NCI-H2196 (cell line): ENCODE results near the gene CACUL1.
"Not testable (repeated sequence)": the region's sequence is repeated elsewhere in the genome, so short reads cannot be mapped to it uniquely, and the experiment has no call there.

Experiments
- DNase-seq: peaks from one replicate; lab custom pipeline; 2025; ENCODE audit not compliant: unreplicated experiment; lab: John Stamatoyannopoulos, UW

Gene CACUL1

DNA sequence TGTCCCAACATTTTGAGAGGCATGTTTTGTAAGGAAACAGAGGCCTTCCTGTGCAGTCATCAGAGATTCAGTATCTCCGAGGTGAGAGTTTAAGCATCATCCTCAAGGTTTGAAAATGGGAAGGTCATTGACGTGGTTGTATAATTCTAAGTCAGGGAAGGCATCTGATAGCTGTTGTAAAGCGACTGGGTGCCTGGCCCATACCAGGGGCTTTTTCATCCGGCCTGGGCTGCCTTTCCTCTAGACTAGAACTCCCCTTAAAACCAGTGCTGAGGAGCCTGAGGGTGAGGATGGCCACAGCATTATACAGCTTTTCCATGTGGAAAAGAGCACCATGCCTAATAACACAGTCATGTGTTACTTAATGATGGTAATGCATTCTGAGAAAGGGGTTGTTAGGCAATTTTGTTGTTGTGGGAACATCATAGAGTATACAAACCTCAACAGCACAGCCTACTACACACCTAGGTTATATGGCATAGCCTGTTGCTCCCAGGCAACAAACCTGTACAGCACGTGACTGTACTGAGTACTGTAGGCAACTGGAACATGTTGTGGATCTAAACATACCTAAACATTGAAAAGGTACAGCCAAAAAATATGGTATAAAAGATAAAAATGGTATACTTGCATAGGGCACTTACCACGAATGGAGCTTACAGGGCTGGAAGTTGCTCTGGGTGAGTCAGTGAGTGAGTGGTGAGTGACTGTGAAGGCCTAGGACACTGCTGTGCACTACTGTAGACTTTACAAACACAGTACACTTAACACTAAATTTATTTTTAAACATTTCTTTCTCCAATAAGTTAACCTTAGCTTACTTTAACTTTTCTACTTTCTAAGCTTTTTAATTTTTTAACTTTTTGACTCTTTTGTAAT is 13.5 kb upstream of the CACUL1 start:
- DNase-seq: no peak

DNA sequence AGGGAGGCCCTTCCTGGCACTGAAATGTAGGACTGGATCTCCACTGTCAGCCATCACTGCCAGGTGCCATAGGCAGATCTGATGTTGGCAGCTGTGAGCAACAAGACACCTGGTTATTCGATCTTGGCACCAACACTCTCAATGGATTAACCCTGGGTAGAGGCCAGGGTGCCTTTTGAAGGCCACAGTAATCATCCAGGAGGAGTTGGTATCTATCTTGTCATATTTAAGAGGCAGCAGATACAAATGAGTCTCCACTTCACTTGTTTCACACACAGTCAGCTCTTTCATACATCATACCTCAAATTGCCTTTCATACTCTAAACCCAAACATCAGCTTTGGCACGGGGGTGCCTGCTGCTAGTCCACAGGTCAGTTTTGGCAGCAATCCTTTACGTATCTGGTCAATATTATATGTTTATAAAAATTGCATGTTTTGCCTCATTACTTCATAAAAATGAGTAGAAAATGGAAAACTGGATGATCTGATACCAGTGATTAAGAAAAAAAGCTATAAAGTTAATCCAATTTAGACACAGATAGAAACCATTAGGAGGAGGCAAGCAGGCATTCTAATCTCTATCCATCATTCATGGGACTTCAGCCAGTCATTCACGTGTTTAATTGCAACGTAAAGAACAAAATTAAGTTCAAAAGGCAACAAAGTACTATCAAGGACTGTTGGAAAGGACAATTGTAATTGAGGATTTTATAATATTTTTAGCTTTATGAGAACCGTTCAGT is 12.7 kb upstream of the CACUL1 start:
- DNase-seq: no peak

DNA sequence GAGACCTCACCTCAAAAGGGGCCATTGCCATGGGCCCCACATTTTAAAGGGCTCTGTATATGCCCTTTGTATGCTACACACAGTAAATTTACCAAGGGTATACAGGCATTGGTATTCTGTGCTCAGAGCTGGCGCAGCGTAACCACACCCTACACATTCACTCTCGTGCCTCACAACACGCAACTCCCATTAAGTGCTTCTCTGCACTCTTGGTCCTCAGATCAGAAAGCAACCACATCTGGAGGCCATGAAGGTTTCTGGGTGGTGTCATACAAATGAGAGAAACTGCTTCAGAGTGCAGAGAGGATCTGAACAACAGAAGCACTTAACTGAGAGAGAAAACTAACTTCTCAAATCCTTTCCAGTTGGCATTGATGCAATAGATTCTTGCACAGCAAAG is 9.4 kb upstream of the CACUL1 start:
- no peak for DNase-seq

DNA sequence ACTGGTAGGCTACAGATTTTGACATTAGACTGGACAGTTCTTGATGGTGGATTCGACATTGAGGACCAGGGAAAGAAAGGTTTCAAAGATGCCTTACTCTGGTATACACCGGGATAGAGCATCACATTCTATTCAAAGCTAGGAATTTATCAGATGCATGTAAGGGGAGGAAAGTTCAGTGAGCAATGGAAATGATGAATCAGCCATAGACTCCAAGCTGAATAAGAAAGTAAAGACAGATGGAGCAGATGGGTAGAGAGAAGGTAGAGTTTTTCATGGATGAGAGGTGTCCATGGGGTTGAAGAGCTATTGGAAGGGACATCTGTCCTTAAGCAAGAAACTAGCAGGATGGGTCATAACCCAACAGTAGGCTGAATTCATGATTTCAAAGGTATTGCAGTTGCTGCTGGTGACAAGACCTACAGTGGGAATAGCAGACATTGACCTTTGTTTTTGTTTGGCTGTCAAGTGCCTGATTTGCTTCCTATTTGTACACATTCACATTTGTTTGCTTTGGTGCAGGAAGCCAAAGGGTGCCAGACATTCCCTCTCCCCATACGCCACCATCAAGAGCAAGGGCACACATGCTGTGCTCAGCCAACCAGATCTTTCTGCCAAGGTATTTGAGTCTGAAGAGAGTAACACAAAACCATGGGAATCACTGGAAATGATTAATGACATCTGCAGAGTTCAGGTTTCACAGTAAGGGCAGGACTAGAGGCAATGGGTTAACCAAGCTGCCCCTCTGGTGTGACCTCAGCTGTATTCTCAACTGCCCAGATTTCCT is 8.6 kb upstream of the CACUL1 start:
- peak; percentile 29 for DNase-seq

DNA sequence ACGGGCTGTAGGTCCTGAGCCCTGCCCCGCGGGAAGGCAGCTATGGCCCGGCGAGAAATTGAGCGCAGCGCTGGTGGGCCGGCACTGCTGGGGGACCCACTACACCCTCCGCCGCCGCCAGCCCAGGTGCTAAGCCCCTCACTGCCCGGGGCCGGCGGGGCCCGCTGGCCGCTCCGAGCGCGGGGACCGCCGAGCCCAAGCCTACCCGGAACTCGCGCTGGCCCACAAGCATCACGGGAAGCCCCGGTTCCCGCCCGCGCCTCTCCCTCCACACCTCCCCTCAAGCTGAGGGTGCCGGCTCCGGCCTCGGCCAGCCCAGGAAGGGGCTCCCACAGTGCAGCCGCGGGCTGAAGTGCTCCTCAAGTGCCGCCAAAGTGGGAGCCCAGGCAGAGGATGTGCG is 5.5 kb upstream of the CACUL1 start:
- DNase-seq: no peak

DNA sequence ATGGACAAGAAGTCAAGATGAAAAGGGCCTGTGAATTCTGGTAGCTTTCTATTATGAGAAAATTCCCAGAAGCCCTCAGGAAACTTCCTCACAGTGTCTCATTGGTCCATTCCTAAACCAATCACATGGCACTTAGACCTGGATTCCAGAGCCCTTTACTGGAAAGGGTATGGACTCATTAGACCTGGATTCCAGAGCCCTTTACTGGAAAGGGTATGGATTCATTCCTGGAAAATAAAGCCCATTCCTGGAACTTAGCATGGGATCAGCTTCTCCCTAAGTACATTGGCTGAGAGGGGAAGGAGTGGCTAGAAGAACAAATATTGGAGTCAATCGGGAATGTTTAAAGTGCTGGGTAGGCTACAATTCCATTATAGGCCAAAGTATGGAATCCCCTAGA is 3.7 kb upstream of the CACUL1 start:
- DNase-seq: no peak

DNA sequence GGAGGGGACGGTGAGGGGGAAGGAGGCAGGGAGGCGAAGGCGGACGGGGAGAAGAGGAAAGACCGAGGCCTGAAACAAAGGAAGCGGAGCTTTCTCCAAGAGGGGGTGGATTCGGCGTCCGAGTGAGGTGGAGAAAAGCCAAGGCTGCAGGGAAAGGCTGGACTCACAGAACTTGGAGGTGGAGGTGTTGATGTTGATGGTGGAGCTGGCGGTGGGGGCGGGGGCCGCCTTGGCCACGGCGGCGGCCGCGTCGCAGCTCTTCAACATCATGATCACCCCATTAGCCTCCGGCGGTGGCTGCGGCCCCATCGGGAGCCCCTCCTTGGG is 578 bp downstream of the CACUL1 start:
- no peak for DNase-seq

DNA sequence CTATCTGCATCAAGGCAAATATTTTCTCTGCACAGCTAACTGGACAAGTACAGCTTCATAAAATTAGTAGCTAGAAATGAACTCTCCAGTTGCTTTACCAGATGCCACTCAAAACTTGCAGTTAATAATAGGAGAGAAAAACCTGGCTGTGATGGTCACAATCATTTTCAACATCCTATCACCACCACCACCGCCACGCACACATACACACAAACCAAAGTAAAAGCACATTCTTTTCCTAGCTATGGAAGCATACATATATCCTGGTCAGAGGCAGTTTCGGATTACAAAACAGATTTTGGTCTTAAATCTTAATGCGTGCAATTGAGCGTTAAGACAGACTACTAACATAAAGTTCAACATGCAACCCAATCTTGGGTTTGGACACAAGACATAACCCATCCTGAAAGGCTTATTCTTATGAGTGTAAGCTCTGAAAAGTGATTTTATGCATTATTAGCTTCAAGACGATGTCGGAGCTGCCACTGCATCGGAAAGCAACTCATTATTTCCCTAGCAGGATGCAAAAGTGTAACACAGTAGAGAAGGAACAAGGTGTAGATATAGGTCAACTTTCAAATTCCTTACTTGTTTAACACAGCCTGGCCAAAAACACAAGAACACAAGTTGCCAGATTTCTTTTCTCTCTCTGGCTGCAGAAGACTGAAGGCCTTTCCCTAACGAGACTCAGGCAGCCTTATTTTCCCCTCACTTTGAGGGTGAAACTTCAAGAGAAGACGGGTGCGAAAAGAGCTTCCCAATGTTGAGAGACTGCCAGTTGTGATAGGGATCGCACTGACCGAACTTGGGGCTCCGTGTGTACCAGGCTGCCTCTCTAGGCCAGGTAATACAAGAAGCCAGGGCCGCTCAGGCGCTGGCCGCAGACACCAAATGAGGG is 1.2 kb downstream of the CACUL1 start:
- no peak for DNase-seq

DNA sequence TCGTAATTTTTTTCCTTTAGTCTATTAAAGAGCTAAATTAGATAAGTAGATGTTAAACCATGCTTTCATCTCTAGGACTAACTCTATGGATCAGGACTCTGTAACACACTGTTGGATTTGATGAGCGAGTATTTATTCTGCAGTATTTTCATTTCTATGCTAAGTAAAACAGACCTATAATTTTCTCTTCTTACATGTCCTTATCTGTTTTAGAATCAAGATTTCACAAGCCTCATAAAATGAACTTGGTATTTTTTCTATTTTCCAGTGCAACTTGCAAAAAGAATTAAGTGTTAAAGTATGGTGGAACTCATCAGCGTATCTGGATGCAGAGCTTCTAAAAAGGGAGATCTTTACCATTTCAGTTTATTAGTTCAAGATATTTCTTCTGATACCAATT is 2.4 kb downstream of the CACUL1 start:
- DNase-seq: no peak

DNA sequence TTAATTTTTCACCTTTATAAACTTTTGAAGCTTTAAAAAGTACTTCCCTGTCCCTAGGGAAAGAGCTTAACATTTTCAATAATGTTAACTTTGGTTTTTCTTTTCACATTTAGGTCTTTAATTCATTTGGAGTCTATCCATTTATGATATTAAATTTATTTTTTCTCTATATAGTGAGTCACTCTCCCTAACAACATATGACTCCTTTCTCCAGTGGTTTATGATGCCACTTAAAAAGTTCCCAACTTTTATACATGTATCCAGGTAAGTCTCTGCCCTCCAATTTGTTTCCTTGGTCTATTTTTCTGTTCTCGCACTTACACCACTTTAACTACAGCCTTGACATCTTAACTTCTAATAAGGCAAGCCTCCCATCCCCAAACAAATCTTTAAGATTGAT is 3.5 kb downstream of the CACUL1 start:
- DNase-seq: no peak

DNA sequence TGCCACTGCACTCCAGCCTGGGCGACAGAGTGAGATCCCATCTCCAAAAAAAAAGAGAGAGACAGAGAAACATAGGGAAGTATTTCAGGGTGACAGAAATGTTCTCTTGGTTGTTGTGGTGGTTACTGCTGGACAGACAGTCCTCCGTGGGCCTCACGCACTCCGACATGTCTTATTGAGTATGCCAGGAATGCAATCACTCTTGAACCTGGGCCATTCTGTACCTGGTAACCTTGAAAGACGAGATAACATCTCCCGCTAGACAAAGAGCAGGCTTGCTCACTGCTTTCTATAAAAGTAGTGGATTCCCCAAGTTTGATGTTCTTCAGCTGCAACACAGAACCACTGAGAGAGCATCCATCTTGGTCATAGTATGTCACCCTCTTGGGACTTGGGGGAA is 6.7 kb downstream of the CACUL1 start:
- no peak for DNase-seq

DNA sequence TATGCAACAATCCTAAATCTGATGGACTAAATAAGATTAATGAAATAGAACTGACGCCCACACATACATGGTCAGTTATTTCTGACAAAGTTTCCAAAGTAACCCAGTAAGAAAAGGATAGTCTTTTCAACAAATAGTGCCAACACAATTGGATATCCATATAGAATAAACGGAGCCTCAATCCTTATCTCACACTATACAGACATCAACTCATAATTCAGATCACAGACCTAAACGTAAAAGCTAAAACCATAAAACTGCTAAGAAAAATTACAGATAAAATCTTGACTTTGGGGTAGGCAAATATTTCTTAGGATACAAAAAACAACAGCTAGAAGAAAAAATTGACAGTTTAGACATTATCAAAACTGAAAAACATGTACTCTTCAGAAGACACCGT is 8.5 kb downstream of the CACUL1 start:
- DNase-seq: no peak

DNA sequence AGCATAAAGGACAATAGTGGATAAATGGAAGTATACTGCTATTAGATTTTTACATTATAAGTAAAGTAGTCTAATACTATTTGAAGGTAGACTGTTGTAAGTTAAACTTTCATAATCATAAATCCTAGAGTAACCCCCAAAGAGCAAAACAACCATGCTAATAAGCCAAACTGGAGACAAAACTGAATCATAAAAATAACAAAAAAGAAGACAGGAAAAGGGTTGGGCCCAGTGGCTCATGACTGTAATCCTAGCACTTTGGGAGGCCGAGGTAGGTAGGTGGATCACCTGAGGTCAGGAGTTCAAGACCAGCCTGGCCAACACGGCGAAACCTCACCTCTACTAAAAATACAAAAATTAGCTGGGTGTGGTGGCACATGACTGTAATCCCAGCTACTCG is 9.7 kb downstream of the CACUL1 start:
- no peak for DNase-seq

DNA sequence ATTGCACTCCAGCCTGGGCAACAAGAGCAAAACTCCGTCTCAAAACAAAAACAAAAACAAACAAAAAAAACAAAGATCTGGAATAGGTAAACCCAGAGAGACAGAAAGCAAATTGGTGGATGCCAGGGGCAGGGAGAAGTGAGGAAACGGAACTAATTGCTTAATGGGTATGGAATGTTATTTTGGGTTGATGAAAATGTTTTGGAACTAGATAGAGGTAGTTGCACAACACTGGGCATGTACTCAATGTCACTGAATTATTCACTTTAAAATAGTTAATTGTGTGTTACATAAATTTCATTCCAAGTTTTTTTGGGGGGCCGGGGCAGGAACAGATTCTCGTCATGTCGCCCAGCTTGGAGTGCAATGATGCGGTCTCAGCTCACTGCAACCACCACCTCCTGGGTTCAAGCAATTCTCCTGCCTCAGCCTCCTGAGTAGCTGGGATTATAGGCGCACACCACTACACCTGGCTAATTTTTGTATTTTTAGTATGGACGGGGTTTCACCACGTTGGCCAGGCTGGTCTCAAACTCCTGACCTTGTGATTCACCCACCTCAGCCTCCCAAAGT is 10.3 kb downstream of the CACUL1 start:
- not testable (repeated sequence) for DNase-seq

DNA sequence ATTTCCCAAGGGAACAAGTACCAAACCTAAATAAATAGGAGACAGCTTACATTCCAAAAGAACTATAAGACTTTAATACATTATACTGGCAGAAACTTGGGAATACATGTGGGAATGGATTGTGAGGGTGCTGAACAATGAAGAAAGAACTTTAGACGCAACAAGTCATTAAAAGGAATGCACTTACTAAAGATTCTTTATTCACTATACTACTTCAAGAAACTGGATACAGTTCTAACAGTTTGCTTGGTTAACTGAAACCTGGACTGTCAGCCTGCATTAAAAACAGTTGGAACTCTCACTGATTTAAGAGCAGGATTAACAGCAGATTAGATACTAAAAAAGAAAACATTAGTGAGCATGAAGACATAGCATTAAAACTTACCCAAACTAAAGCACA is 12.0 kb downstream of the CACUL1 start:
- DNase-seq: no peak

DNA sequence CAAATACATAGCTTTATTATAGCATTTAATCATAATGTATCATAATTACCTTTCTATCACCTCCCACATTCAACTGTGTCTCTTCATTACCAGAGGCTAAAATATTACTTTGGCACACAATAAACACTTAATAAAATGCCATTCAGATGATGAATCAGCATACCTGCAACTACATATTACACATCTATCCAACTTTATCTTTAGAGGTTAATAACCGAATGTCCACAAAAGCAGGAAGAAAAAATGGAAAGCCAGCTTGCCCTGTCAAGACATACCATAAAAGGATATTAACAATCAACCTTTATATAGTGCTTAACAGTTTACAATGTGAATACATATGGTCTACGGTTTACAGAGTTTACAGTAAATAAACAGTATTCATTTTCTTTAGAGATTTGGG is 12.7 kb downstream of the CACUL1 start:
- no peak for DNase-seq

DNA sequence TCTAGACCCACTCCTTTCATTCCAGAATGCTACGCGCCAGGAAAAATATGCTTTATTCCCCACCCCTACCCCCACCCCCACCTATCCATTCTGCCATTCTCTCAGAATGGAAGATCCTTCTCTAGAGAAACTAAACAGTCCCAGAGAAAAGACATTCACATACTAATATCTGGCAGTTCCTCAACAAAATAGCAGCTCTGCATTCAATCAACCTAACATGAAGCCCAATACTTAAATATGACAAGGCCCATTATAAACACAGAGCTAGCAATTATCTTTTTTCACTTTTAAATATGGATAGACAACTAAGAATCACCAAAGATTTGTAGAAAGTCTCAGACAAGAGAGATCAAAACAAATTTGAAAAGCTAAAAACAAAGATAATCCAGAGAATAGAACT is 16.4 kb downstream of the CACUL1 start:
- DNase-seq: no peak

DNA sequence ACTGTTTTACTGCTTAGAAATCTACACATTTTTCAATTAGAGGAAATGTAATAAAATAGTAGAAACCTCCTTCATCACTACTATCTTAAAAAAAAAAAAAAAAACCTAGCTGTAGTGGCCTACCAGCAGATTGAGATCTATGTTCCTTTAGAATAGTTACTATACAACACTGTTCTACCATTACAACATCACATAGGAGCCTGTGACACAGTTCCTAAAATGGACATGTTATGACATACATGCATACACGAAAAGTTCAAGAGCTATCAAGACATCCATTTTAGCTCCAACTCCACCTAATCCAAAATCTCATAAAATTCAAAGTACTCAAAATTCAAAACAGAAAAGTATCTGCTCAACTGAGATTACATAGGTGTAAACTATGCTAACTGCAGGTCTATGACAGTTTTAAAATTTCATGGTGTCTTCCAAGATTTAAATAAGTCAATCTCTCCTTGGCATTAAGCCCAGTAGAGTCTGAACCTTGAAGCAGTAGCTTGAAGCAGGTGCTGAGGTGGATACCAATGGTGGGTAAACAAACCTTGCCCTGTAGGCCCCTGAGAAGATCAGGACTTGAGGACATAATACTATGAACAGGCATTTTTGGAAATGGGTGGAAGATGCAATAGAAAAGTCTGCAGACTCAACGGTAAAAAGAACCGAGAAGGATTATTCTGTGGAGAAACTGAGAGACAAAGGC is 17.0 kb downstream of the CACUL1 start:
- DNase-seq: no peak

DNA sequence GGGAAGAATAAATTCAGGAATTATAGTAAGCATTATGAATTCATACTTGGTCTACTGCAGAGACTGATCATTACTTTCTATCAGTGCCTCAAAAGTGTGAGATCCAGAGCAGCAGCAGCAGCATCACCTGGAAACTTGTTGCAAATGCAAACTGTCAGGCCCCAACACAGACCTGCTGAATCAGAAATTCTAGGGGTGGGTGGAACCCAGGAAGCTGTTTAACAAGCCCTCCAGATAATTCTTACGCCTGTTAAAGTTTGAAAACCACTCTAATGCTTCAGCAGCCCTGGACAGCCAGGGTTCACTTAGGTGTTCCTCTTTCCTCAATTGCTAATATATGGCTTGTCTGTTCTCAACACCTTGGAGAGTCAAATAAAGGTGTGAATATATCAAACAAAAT is 19.5 kb downstream of the CACUL1 start:
- DNase-seq: no peak

DNA sequence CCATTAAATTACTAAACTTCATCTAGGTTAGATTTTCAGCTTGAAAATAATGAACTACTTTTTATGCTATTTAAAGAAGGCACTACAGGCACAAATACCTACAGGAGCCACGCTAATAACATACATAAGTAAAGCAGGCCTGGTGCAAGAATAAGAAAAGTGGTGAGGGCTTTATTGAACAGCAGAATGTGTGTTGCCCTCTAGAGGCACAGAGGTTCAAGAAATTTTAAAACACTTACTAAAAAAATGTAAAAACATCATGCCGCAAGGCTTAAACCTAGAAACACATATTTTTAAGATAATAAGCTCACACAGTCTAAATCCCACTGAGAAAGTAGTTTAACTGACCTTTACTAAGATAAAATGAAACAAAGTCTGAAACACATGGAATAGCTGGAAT is 20.3 kb downstream of the CACUL1 start:
- DNase-seq: no peak
